Right forelimb (tissue), 1 donor: ENCODE data around the gene KCNS1.
"Not testable (repeated sequence)": the region's sequence is repeated elsewhere in the genome, so short reads cannot be mapped to it uniquely, and the experiment has no call there.

Source experiments
- DNase-seq: peaks from one replicate; pipeline ENCODE4 v3.0.0-alpha.2; 2018

KCNS1 gene

GRCh38 chr20:45073221-45073620 lies 27.7 kb downstream of the KCNS1 start:
- no peak for DNase-seq

- no peak for DNase-seq
Observed at GRCh38 chr20:45072066-45072465, 28.9 kb downstream of the KCNS1 start.

- DNase-seq: no peak
Observed at GRCh38 chr20:45070932-45071632, 29.8 kb downstream of the KCNS1 start.

- DNase-seq: no peak
Observed at GRCh38 chr20:45069261-45069660, 31.7 kb downstream of the KCNS1 start.

GRCh38 chr20:45067558-45067957 lies 33.4 kb downstream of the KCNS1 start:
- no peak for DNase-seq

- no peak for DNase-seq
Observed at GRCh38 chr20:45067087-45067486, 33.8 kb downstream of the KCNS1 start.

- no peak for DNase-seq
Observed at GRCh38 chr20:45066372-45066771, 34.6 kb downstream of the KCNS1 start.

GRCh38 chr20:45064812-45065211 lies 36.1 kb downstream of the KCNS1 start:
- no peak for DNase-seq

GRCh38 chr20:45063107-45063506 lies 37.8 kb downstream of the KCNS1 start:
- not testable (repeated sequence) for DNase-seq

- DNase-seq: no peak
Observed at GRCh38 chr20:45061244-45061643, 39.7 kb downstream of the KCNS1 start.

GRCh38 chr20:45060294-45060693 lies 40.6 kb downstream of the KCNS1 start:
- DNase-seq: no peak

- no peak for DNase-seq
Observed at GRCh38 chr20:45059022-45059728, 41.8 kb downstream of the KCNS1 start.

GRCh38 chr20:45058168-45058850 lies 42.6 kb downstream of the KCNS1 start:
- no peak for DNase-seq

- no peak for DNase-seq
Observed at GRCh38 chr20:45056473-45057173, 44.3 kb downstream of the KCNS1 start.

- no peak for DNase-seq
Observed at GRCh38 chr20:45055056-45055455, 45.9 kb downstream of the KCNS1 start.

GRCh38 chr20:45053430-45054351 lies 47.2 kb downstream of the KCNS1 start:
- DNase-seq: no peak

- no peak for DNase-seq
Observed at GRCh38 chr20:45052698-45053429, 48.1 kb downstream of the KCNS1 start.

GRCh38 chr20:45051204-45052060 lies 49.5 kb downstream of the KCNS1 start:
- no peak for DNase-seq

- no peak for DNase-seq
Observed at GRCh38 chr20:45049904-45050471, 50.9 kb downstream of the KCNS1 start.

GRCh38 chr20:45049438-45049837 lies 51.5 kb downstream of the KCNS1 start:
- DNase-seq: no peak
